WTC11 (cell line): ENCODE measurements around the gene ACRBP. TPM values are rescaled to one million over a fixed set of nuclear protein-coding genes. Genes with fewer than 3 reads are reported as not detected.

Experiments
- ATAC-seq: fragments of 200-7000 bp; cut with Tn5 transposase; 2 replicates; pipeline ENCODE4 v1.10.0; 2021; ENCODE audit warnings: mild to moderate bottlenecking, moderate library complexity
- CTCF ChIA-PET: fragments of 300-600 bp; sonication (Branson Sonifier 250); formaldehyde crosslinking; loops from one replicate; lab custom pipeline; 2021; ENCODE audit warnings: antibody characterized with exemption; lab: Charles Lee
- POLR2A ChIA-PET: fragments of 350-600 bp; sonication (Branson Sonifier 250); formaldehyde crosslinking; loops from one replicate; lab custom pipeline; 2021; ENCODE audit warnings: antibody characterized with exemption; lab: Charles Lee
- DNase-seq: peaks from one replicate; pipeline ENCODE4 v3.0.0; 2021; ENCODE audit warnings: low spot score
- H3K27ac Mint-ChIP-seq: 2 replicates; pipeline ENCODE4 v1.8.0; 2021; ENCODE audit warnings: mixed read lengths
- H3K27me3 Mint-ChIP-seq: 2 replicates; pipeline ENCODE4 v1.8.0; 2021; ENCODE audit warnings: low read depth, mild to moderate bottlenecking, moderate library complexity, mixed read lengths
- H3K36me3 Mint-ChIP-seq: 2 replicates; pipeline ENCODE4 v1.8.0; 2021; ENCODE audit warnings: mixed read lengths
- H3K4me1 Mint-ChIP-seq: 2 replicates; pipeline ENCODE4 v1.8.0; 2022; ENCODE audit warnings: mixed read lengths
- H3K4me3 Mint-ChIP-seq: 2 replicates; pipeline ENCODE4 v1.8.0; 2021; ENCODE audit warnings: mild to moderate bottlenecking, moderate library complexity, mixed read lengths
- H3K9me3 Mint-ChIP-seq: 2 replicates; pipeline ENCODE4 v1.8.0; 2021; ENCODE audit warnings: mixed read lengths
- ARID4B ChIP-seq: sonication (generic); formaldehyde crosslinking; IDR thresholded peaks from 2 replicates; pipeline ENCODE4 v1.8.0; 2023; ENCODE audit warnings: missing genetic modification reagents, mild to moderate bottlenecking, borderline replicate concordance
- CTCF ChIP-seq: fragments of 200-600 bp; IDR thresholded peaks from 2 replicates; pipeline ENCODE4 v1.8.0; 2022; ENCODE audit warnings: antibody characterized with exemption
- TP53 ChIP-seq: sonication (generic); formaldehyde crosslinking; IDR thresholded peaks from 2 replicates; pipeline ENCODE4 v1.8.1; 2023; ENCODE audit warnings: mild to moderate bottlenecking, missing genetic modification reagents
- ZNF532 ChIP-seq: fragments of 250-450 bp; sonication (Bioruptor Pico); IDR thresholded peaks from 2 replicates; pipeline ENCODE4 v1.9.0; 2021; ENCODE audit warnings: mild to moderate bottlenecking, borderline replicate concordance
- total RNA-seq: library from RNA; stranded (reverse); gene quantifications from 3 replicates; pipeline ENCODE4 v1.2.3, GENCODE V29; 2021
- TF ChIP-seq, protein P1 (sequence below): sonication (generic); formaldehyde crosslinking; IDR thresholded peaks from 2 replicates; pipeline ENCODE4 v1.8.1; 2022; ENCODE audit warnings: missing genetic modification reagents, borderline replicate concordance
- TF ChIP-seq, protein P2 (sequence below): sonication (generic); formaldehyde crosslinking; IDR thresholded peaks from 2 replicates; pipeline ENCODE4 v1.8.1; 2023; ENCODE audit warnings: mild to moderate bottlenecking, missing genetic modification reagents
- TF ChIP-seq, protein P3 (sequence below): sonication (generic); formaldehyde crosslinking; IDR thresholded peaks from 2 replicates; pipeline ENCODE4 v1.8.1; 2022; ENCODE audit warnings: low read depth, mild to moderate bottlenecking, moderate library complexity, missing genetic modification reagents, borderline replicate concordance

The ACRBP gene
- total RNA-seq, 1 experiment from 2014 or later, result 2.1 TPM

- peak; percentile 36 for DNase-seq
- ChIA-PET POLR2A (interaction anchor here (1.0 kb wide), 1 partner anchor 39 kb away, joined by 3 read pairs; the partner anchor contains the start of gene COPS7A), CTCF (interaction anchor here (0.5 to 1.5 kb wide), 52 partner anchors 8 to 241 kb away, joined by 3 to 25 read pairs (median 4); partner anchors contain the start of genes ACRBP, CD4, CDCA3 and COPS7A)
- Mint-ChIP-seq H3K27ac (peak overlapping the region; percentile 77), H3K4me1 (peaks cover 18% of the 10 kb centered on the region), H3K36me3 (peaks cover 14% of the 10 kb centered on the region), H3K9me3 (no peaks in the 10 kb centered on the region), H3K27me3 (no peaks in the 10 kb centered on the region), H3K4me3 (no peak overlapping the region)
- no peak for ATAC-seq
- TF ChIP-seq, protein P1, sequence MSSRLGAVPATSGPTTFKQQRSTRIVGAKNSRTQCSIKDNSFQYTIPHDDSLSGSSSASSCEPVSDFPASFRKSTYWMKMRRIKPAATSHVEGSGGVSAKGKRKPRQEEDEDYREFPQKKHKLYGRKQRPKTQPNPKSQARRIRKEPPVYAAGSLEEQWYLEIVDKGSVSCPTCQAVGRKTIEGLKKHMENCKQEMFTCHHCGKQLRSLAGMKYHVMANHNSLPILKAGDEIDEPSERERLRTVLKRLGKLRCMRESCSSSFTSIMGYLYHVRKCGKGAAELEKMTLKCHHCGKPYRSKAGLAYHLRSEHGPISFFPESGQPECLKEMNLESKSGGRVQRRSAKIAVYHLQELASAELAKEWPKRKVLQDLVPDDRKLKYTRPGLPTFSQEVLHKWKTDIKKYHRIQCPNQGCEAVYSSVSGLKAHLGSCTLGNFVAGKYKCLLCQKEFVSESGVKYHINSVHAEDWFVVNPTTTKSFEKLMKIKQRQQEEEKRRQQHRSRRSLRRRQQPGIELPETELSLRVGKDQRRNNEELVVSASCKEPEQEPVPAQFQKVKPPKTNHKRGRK (CRISPR knock-in tag), result no peak
- TF ChIP-seq, protein P2, sequence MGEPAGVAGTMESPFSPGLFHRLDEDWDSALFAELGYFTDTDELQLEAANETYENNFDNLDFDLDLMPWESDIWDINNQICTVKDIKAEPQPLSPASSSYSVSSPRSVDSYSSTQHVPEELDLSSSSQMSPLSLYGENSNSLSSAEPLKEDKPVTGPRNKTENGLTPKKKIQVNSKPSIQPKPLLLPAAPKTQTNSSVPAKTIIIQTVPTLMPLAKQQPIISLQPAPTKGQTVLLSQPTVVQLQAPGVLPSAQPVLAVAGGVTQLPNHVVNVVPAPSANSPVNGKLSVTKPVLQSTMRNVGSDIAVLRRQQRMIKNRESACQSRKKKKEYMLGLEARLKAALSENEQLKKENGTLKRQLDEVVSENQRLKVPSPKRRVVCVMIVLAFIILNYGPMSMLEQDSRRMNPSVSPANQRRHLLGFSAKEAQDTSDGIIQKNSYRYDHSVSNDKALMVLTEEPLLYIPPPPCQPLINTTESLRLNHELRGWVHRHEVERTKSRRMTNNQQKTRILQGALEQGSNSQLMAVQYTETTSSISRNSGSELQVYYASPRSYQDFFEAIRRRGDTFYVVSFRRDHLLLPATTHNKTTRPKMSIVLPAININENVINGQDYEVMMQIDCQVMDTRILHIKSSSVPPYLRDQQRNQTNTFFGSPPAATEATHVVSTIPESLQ (CRISPR knock-in tag), result no peak
- TF ChIP-seq CTCF (peak; percentile 40), ZNF532 (CRISPR knock-in tag) (no peak), ARID4B (CRISPR knock-in tag) (no peak), TP53 (CRISPR knock-in tag) (no peak)
- TF ChIP-seq, protein P3, sequence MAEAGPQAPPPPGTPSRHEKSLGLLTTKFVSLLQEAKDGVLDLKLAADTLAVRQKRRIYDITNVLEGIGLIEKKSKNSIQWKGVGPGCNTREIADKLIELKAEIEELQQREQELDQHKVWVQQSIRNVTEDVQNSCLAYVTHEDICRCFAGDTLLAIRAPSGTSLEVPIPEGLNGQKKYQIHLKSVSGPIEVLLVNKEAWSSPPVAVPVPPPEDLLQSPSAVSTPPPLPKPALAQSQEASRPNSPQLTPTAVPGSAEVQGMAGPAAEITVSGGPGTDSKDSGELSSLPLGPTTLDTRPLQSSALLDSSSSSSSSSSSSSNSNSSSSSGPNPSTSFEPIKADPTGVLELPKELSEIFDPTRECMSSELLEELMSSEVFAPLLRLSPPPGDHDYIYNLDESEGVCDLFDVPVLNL (CRISPR knock-in tag), result no peak
Measured at GRCh38 chr12:6684609-6685008, 37.4 kb upstream of the ACRBP start.
